ENCODE results near the gene RARA. TPM values are rescaled to one million over a fixed set of nuclear protein-coding genes. Genes with fewer than 3 reads are reported as not detected.

The RARA gene
- total RNA-seq, 4 donors from 2014 or later, result 19.4 to 32.1 (median 28.3) TPM

GRCh38 chr17:40320756-40321523, 12.0 kb downstream of the RARA start:
- Histone ChIP-seq H3K27me3 (no peaks in the 10 kb centered on the region), H3K27ac (peak overlapping the region; percentile 96), H3K36me3 (no peaks in the 10 kb centered on the region), H3K4me3 (peak overlapping the region; percentile 95), H3K4me1 (peaks cover 94% of the 10 kb centered on the region), H3K9me3 (no peaks in the 10 kb centered on the region)
- 7% methylated on average over 19 of the region's 19 CpGs for WGBS
- peak; percentile 91 to 93 for DNase-seq (ENCODE audit: low spot score in 2 of 2)
- TF ChIP-seq CTCF (IDR thresholded peaks at IDR 0.05) (no peak), EP300 (IDR thresholded peaks at IDR 0.05) (no peak), POLR2AphosphoS5 (IDR thresholded peaks at IDR 0.05) (no peak), POLR2A (IDR thresholded peaks at IDR 0.05) (no peak)

GRCh38 chr17:40321524-40321929, 12.5 kb downstream of the RARA start:
- 5% methylated on average over 4 of the region's 4 CpGs for WGBS
- Histone ChIP-seq H3K27me3 (no peaks in the 10 kb centered on the region), H3K4me1 (peaks cover 94% of the 10 kb centered on the region), H3K4me3 (peak overlapping the region; percentile 95), H3K36me3 (no peaks in the 10 kb centered on the region), H3K9me3 (no peaks in the 10 kb centered on the region), H3K27ac (peak overlapping the region; percentile 96)
- TF ChIP-seq POLR2A (IDR thresholded peaks at IDR 0.05), result no peak
- TF ChIP-seq CTCF (IDR thresholded peaks at IDR 0.05), result no peak
- TF ChIP-seq POLR2AphosphoS5 (IDR thresholded peaks at IDR 0.05), result no peak
- TF ChIP-seq EP300 (IDR thresholded peaks at IDR 0.05), result no peak
- no peak for DNase-seq (ENCODE audit: low spot score in 2 of 2)

DNA sequence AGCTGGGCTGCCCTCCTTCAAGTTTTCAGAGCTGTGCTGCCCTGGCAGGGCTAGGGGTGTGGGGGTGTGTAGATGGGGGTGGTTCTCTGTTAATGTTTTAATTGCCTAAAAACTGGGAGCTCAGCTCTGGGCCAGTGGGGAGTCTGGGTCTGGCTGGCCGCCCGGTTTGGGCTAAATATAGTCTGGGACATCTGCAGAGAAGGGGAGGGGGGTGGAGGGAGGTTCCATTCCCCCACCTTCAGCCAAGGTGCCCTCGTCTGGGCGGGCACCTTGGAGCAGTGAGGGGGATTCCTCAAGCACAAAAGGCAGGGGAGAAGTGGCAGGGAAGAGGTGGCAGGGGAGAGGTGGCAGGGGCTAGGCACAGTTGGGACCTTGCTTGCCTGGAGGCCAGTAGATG, 13.0 kb downstream of the RARA start:
- H3K27me3 ChIP-seq, result no peaks in the 10 kb centered on the region
- TF ChIP-seq POLR2A (IDR thresholded peaks at IDR 0.05), result no peak
- TF ChIP-seq EP300 (IDR thresholded peaks at IDR 0.05), result no peak
- TF ChIP-seq CTCF (IDR thresholded peaks at IDR 0.05), result no peak
- 0% methylated on average over 4 of the region's 4 CpGs for WGBS
- no peaks in the 10 kb centered on the region for H3K9me3 ChIP-seq
- peak overlapping the region; percentile 95 for H3K4me3 ChIP-seq
- peak; percentile 76 to 78 for DNase-seq (ENCODE audit: low spot score in 2 of 2)
- H3K4me1 ChIP-seq, result peaks cover 94% of the 10 kb centered on the region
- peak overlapping the region; percentile 96 for H3K27ac ChIP-seq
- H3K36me3 ChIP-seq, result no peaks in the 10 kb centered on the region

DNA sequence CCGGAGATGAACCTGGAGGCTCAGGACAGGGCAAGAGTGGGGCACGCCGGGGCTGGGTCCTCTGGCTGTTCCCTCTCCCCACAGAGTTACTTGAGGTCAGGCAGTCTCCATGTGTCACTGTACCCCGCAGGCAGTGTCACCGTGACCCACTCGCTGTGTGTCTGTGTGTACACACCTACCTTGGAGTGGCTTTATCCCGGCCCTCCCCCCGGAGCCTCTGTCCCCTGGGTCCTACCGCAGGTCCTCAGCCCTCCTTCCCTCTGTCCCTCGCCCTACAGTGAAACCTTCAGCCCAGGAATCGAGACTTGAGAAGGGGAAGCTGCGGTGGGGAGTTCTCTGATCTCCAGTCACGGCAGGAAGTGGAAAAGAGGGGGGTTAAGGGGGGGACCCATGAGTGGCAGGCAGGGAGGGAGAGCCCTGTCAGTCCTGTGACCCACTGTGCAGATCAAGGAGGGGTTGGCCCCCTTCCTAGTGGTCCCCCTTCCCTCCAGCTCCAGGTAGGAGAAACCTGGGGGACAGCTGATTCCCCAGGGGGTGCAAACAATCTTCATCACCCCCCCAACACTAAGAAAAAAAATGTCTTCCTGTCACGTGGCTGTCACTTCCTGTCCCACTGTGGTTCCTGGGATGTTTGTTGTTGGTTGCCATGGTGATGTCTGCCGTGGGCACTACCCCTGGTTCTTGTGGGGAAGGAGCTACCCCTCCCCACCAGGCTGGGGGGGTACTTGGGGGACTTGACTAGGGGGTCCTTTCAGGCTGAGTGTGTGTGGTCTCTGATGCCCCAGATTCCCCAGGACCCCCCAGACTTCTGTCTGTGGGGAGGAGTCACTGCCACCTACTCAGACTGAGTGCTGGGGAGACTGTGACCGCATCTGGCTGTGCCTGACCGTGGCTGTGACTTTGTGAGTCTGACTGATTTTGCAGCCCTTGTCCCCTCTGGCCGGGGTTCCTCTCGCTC, 13.7 kb downstream of the RARA start:
- peaks cover 94% of the 10 kb centered on the region for H3K4me1 ChIP-seq
- H3K4me3 ChIP-seq, result peak overlapping the region; percentile 95
- peak overlapping the region; percentile 96 for H3K27ac ChIP-seq
- H3K9me3 ChIP-seq, result no peaks in the 10 kb centered on the region
- 11% methylated on average over 14 of the region's 19 CpGs for WGBS
- TF ChIP-seq CTCF (IDR thresholded peaks at IDR 0.05) (no peak), POLR2A (IDR thresholded peaks at IDR 0.05) (peak in 1 of 2 donors; percentile 50), POLR2AphosphoS5 (IDR thresholded peaks at IDR 0.05) (peak in 1 of 3 donors; percentile 71)
- H3K36me3 ChIP-seq, result no peaks in the 10 kb centered on the region
- DNase-seq (ENCODE audit: low spot score in 2 of 2), result peak; percentile 93
- H3K27me3 ChIP-seq, result no peaks in the 10 kb centered on the region

All from suprapubic skin (tissue), 4 donors.